Fibroblast of gingiva (primary cell): ENCODE data around the gene BRI3BP.

ENCODE experiments used
- DNase-seq: peaks from one replicate; pipeline ENCODE4 v3.0.0-alpha.2; 2011; ENCODE audit warnings: low read depth

The BRI3BP gene

GRCh38 chr12:124993626-124994436, at the start of gene BRI3BP:
TSS of gene BRI3BP (plus strand) at chr12:124993645. CDS start at chr12:124993791, 146 bp downstream.
- DNase-seq = peak; percentile 55

- DNase-seq = no peak
Measured at GRCh38 chr12:124946447-124946793, 47.0 kb upstream of the BRI3BP start.

- DNase-seq = no peak
Measured at GRCh38 chr12:124947013-124947412, 46.4 kb upstream of the BRI3BP start.

GRCh38 chr12:124947561-124948398, 45.7 kb upstream of the BRI3BP start:
- no peak for DNase-seq

- DNase-seq = no peak
Measured at GRCh38 chr12:124949066-124949465, 44.4 kb upstream of the BRI3BP start.

- DNase-seq = no peak
Measured at GRCh38 chr12:124949779-124950728, 43.4 kb upstream of the BRI3BP start.

- no peak for DNase-seq
Measured at GRCh38 chr12:124952295-124952694, 41.1 kb upstream of the BRI3BP start.

GRCh38 chr12:124952801-124953200, 40.6 kb upstream of the BRI3BP start:
- DNase-seq = no peak

- no peak for DNase-seq
Measured at GRCh38 chr12:124953689-124954405, 39.6 kb upstream of the BRI3BP start.

GRCh38 chr12:124954771-124955170, 38.7 kb upstream of the BRI3BP start:
- DNase-seq = no peak

- DNase-seq = no peak
Measured at GRCh38 chr12:124956571-124956970, 36.9 kb upstream of the BRI3BP start.

GRCh38 chr12:124961055-124961454, 32.4 kb upstream of the BRI3BP start:
- DNase-seq = no peak

- no peak for DNase-seq
Measured at GRCh38 chr12:124963211-124963610, 30.2 kb upstream of the BRI3BP start.

- no peak for DNase-seq
Measured at GRCh38 chr12:124964251-124964650, 29.2 kb upstream of the BRI3BP start.

- DNase-seq = no peak
Measured at GRCh38 chr12:124964836-124965462, 28.5 kb upstream of the BRI3BP start.

GRCh38 chr12:124967016-124967739, 26.3 kb upstream of the BRI3BP start:
- no peak for DNase-seq

- DNase-seq = no peak
Measured at GRCh38 chr12:124968656-124969055, 24.8 kb upstream of the BRI3BP start.

- DNase-seq = no peak
Measured at GRCh38 chr12:124970647-124971402, 22.6 kb upstream of the BRI3BP start.

- DNase-seq = no peak
Measured at GRCh38 chr12:124971603-124972002, 21.8 kb upstream of the BRI3BP start.
